SK-N-SH (cell line): Measurements from ENCODE around the gene GBP7. TPM values are rescaled to one million over a fixed set of nuclear protein-coding genes. Genes with fewer than 3 reads are reported as not detected.

ENCODE experiments used
- CTCF ChIA-PET: fragments of 300-600, 350-600 bp; formaldehyde crosslinking; extraction: SDS; loops from one replicate; lab custom pipeline; 2021; lab: Yijun Ruan, JAX
- POLR2A ChIA-PET: fragments of 350-600 bp; sonication (Branson Sonifier 250); formaldehyde crosslinking; extraction: SDS; loops from one replicate; lab custom pipeline; 2020; ENCODE audit warnings: antibody characterized with exemption, inconsistent platforms; lab: Yijun Ruan, JAX
- DNase-seq: peaks from one replicate; pipeline ENCODE4 v3.0.0; 2012
- H2AFZ ChIP-seq: fragments of 200-600 bp; sonication (generic); 2 replicates; pipeline ENCODE4 v1.8.1; 2016; ENCODE audit warnings: antibody characterized with exemption, mild to moderate bottlenecking, low read depth
- H3F3A ChIP-seq: fragments of 200-600 bp; sonication (generic); replicated peaks from 2 replicates; pipeline ENCODE3; 2016; ENCODE audit warnings: antibody characterized with exemption, mild to moderate bottlenecking; ENCODE audit not compliant: insufficient read depth
- H3K27ac ChIP-seq, 2 experiments: fragments of 200-500 bp in 1 of 2; fragments of 200-600 bp in 1 of 2; sonication (Bioruptor generic) in 1 of 2; sonication (generic), shearing (Covaris generic) in 1 of 2; 2 replicates each; pipeline versions ENCODE4 v1.5.1 to v1.6.1; 2014 to 2016; ENCODE audit warnings: low read depth in 2 of 2, inconsistent platforms in 1 of 2, low read length in 1 of 2, mild to moderate bottlenecking in 1 of 2, mixed read lengths in 1 of 2
- H3K27me3 ChIP-seq: fragments of 200-600 bp; sonication (generic), shearing (Covaris generic); 2 replicates; pipeline ENCODE4 v1.6.1; 2016; ENCODE audit warnings: mixed run types; ENCODE audit not compliant: insufficient read depth
- H3K36me3 ChIP-seq, 2 experiments: fragments of 200-500 bp in 1 of 2; fragments of 200-600 bp in 1 of 2; sonication (Bioruptor generic) in 1 of 2; sonication (generic) in 1 of 2; replicated peaks in 1 of 2; 2 replicates each; pipeline versions ENCODE3 to v1.5.1; 2014 to 2016; ENCODE audit warnings: low read length in 1 of 2, mild to moderate bottlenecking in 1 of 2; ENCODE audit not compliant: insufficient read depth in 2 of 2, control insufficient read depth in 1 of 2
- H3K4me1 ChIP-seq, 2 experiments: fragments of 200-500 bp in 1 of 2; fragments of 200-600 bp in 1 of 2; sonication (Bioruptor generic) in 1 of 2; sonication (generic), shearing (Covaris generic) in 1 of 2; 2 replicates each; pipeline versions ENCODE4 v1.5.1 to v1.6.1; 2014 to 2016; ENCODE audit warnings: low read depth in 1 of 2, low read length in 1 of 2, mixed run types in 1 of 2; ENCODE audit not compliant: insufficient read depth in 2 of 2, control insufficient read depth in 1 of 2
- H3K4me2 ChIP-seq: fragments of 200-600 bp; sonication (generic), shearing (Covaris generic); 2 replicates; pipeline ENCODE4 v1.6.1; 2017; ENCODE audit warnings: mixed run types
- H3K4me3 ChIP-seq, 2 experiments: fragments of 200-500 bp in 1 of 2; fragments of 200-600 bp in 1 of 2; sonication (Bioruptor generic) in 1 of 2; sonication (generic), shearing (Covaris generic) in 1 of 2; 2 replicates each; pipeline versions ENCODE4 v1.5.1 to v1.8.1; 2014 to 2016; ENCODE audit warnings: low read depth in 2 of 2, inconsistent platforms in 1 of 2, low read length in 1 of 2, mild to moderate bottlenecking in 1 of 2, mixed read lengths in 1 of 2, moderate library complexity in 1 of 2
- H3K79me2 ChIP-seq: fragments of 200-600 bp; sonication (generic); 2 replicates; pipeline ENCODE4 v1.8.1; 2017; ENCODE audit warnings: mild to moderate bottlenecking; ENCODE audit not compliant: insufficient read depth
- H3K9ac ChIP-seq: fragments of 200-600 bp; sonication (generic); 2 replicates; pipeline ENCODE4 v1.6.1; 2017; ENCODE audit warnings: mixed run types
- H3K9me2 ChIP-seq: fragments of 200-600 bp; sonication (generic); 2 replicates; pipeline ENCODE4 v1.6.1; 2017; ENCODE audit warnings: mixed run types
- H3K9me3 ChIP-seq: fragments of 200-600 bp; sonication (generic); 2 replicates; pipeline ENCODE4 v1.6.1; 2017; ENCODE audit warnings: mixed run types, mild to moderate bottlenecking, moderate library complexity
- H4K20me1 ChIP-seq: fragments of 200-600 bp; sonication (generic); 2 replicates; pipeline ENCODE4 v1.6.1; 2017; ENCODE audit warnings: mild to moderate bottlenecking, mixed run types; ENCODE audit not compliant: insufficient read depth
- CHD2 ChIP-seq: fragments of 150-350 bp; IDR thresholded peaks from 2 replicates; pipeline ENCODE4 v1.6.1; 2018; ENCODE audit warnings: low read length; ENCODE audit not compliant: partially characterized antibody
- GABPA ChIP-seq: IDR thresholded peaks from 2 replicates; pipeline ENCODE4 v1.4.0; 2012; ENCODE audit warnings: low read depth, mild to moderate bottlenecking
- JUND ChIP-seq: IDR thresholded peaks from 2 replicates; pipeline ENCODE4 v1.4.0; 2012
- MEF2A ChIP-seq: IDR thresholded peaks from 2 replicates; pipeline ENCODE4 v1.4.0; 2012; ENCODE audit warnings: low read depth, borderline replicate concordance
- NFIC ChIP-seq: IDR thresholded peaks from 2 replicates; pipeline ENCODE4 v1.4.0; 2012; ENCODE audit warnings: borderline replicate concordance
- NRF1 ChIP-seq: IDR thresholded peaks from 2 replicates; pipeline ENCODE4 v1.6.1; 2012; ENCODE audit warnings: low read depth, mild to moderate bottlenecking, low read length
- RAD21 ChIP-seq: IDR thresholded peaks from 2 replicates; pipeline ENCODE4 v1.6.1; 2012; ENCODE audit warnings: mild to moderate bottlenecking, low read length
- RCOR1 ChIP-seq: fragments of 150-350 bp; IDR thresholded peaks from 2 replicates; pipeline ENCODE4 v1.6.1; 2017; ENCODE audit warnings: antibody characterized with exemption, low read length
- RXRA ChIP-seq: IDR thresholded peaks from 2 replicates; pipeline ENCODE4 v1.4.0; 2012; ENCODE audit warnings: low read depth, mild to moderate bottlenecking, borderline replicate concordance
- SIN3A ChIP-seq: IDR thresholded peaks from 2 replicates; pipeline ENCODE4 v1.6.1; 2012; ENCODE audit warnings: low read depth, mild to moderate bottlenecking, low read length, moderate library complexity, borderline replicate concordance
- SMC3 ChIP-seq: IDR thresholded peaks from 2 replicates; pipeline ENCODE4 v1.6.1; 2012; ENCODE audit warnings: low read depth, low read length, improper control_type of control experiment
- TEAD4 ChIP-seq: IDR thresholded peaks from 2 replicates; pipeline ENCODE4 v1.4.0; 2012; ENCODE audit warnings: mild to moderate bottlenecking, borderline replicate concordance; ENCODE audit not compliant: insufficient read depth
- WGBS: methylation state at CpG from one replicate; pipeline ENCODE4 v1.1.6; 2017; ENCODE audit warnings: low lambda C conversion rate; 5-methylcytosine and 5-hydroxymethylcytosine counted together
- polyA plus RNA-seq, 3 experiments: library from polyadenylated mRNA; depleted of rRNA; stranded (reverse); fragments of >200 nt; gene quantifications; 2 replicates each; pipeline ENCODE4 v1.2.3, GENCODE V29; 2012
- TF ChIP-seq, protein P1 (sequence below): fragments of 200-600 bp; sonication (generic); IDR thresholded peaks from 2 replicates; pipeline ENCODE4 v1.6.1; 2017; ENCODE audit warnings: antibody characterized with exemption, mild to moderate bottlenecking, moderate library complexity
- TF ChIP-seq, protein P2 (sequence below): fragments of 150-350 bp; IDR thresholded peaks from 2 replicates; pipeline ENCODE4 v1.6.1; 2016; ENCODE audit warnings: mild to moderate bottlenecking, low read depth, low read length

Gene GBP7
- polyA plus RNA-seq, 1 of the 3 experiments (the other 2 are of a cell fraction) = not detected

GRCh38 chr1:89087241-89087640 is 88.6 kb downstream of the GBP7 start:
- Histone ChIP-seq H3K4me1 (peaks cover 0 to 4% of the 10 kb centered on the region in 2 experiments; a peak in 1 of 4 replicates), H3K9me2 (no peaks in the 10 kb centered on the region), H3K36me3 (no peaks in the 10 kb centered on the region), H3K4me2 (no peak overlapping the region), H3F3A (no peaks in the 10 kb centered on the region), H4K20me1 (no peaks in the 10 kb centered on the region), H2AFZ (no peak overlapping the region), H3K79me2 (no peaks in the 10 kb centered on the region), H3K27ac (peak overlapping the region in 1 of 2 experiments; percentile 34; a peak in 1 of 4 replicates), H3K9me3 (no peaks in the 10 kb centered on the region), H3K4me3 (no peak overlapping the region), H3K27me3 (no peaks in the 10 kb centered on the region), H3K9ac (no peak overlapping the region)
- 71% methylated on average over 8 of the region's 8 CpGs for WGBS
- DNase-seq = no peak
- ChIA-PET POLR2A (no interaction called here), CTCF (interaction anchor here (0.9 to 1.3 kb wide), 2 partner anchors 271 to 274 kb away, joined by 3 read pairs; no protein-coding TSS in a partner anchor)
- no peak for TF ChIP-seq TEAD4
- TF ChIP-seq NRF1 = no peak
- TF ChIP-seq RCOR1 = no peak
- no peak for TF ChIP-seq JUND
- no peak for TF ChIP-seq NFIC
- TF ChIP-seq CHD2 = no peak
- no peak for TF ChIP-seq MEF2A

- DNase-seq = peak; percentile 62
- no peaks in the 10 kb centered on the region for H3K27me3 ChIP-seq
- no peaks in the 10 kb centered on the region for H3K36me3 ChIP-seq
- H2AFZ ChIP-seq = no peak overlapping the region
- H4K20me1 ChIP-seq = no peaks in the 10 kb centered on the region
- no peak overlapping the region for H3K9ac ChIP-seq
- CTCF ChIA-PET = interaction anchor here (0.5 to 3.1 kb wide), 47 partner anchors 10 to 516 kb away, joined by 3 to 63 read pairs (median 4); partner anchors contain the start of genes GBP1, GBP3, GBP6 and GBP7
- TF ChIP-seq SMC3 (peak; percentile 92), GABPA (no peak), CHD2 (peak; percentile 14), RAD21 (peak; percentile 92), SIN3A (no peak), RXRA (no peak)
- TF ChIP-seq, protein P1, sequence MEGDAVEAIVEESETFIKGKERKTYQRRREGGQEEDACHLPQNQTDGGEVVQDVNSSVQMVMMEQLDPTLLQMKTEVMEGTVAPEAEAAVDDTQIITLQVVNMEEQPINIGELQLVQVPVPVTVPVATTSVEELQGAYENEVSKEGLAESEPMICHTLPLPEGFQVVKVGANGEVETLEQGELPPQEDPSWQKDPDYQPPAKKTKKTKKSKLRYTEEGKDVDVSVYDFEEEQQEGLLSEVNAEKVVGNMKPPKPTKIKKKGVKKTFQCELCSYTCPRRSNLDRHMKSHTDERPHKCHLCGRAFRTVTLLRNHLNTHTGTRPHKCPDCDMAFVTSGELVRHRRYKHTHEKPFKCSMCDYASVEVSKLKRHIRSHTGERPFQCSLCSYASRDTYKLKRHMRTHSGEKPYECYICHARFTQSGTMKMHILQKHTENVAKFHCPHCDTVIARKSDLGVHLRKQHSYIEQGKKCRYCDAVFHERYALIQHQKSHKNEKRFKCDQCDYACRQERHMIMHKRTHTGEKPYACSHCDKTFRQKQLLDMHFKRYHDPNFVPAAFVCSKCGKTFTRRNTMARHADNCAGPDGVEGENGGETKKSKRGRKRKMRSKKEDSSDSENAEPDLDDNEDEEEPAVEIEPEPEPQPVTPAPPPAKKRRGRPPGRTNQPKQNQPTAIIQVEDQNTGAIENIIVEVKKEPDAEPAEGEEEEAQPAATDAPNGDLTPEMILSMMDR = peak; percentile 83
- TF ChIP-seq, protein P2, sequence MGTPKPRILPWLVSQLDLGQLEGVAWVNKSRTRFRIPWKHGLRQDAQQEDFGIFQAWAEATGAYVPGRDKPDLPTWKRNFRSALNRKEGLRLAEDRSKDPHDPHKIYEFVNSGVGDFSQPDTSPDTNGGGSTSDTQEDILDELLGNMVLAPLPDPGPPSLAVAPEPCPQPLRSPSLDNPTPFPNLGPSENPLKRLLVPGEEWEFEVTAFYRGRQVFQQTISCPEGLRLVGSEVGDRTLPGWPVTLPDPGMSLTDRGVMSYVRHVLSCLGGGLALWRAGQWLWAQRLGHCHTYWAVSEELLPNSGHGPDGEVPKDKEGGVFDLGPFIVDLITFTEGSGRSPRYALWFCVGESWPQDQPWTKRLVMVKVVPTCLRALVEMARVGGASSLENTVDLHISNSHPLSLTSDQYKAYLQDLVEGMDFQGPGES = no peak
- POLR2A ChIA-PET = no interaction called here
- no peaks in the 10 kb centered on the region for H3K9me3 ChIP-seq
- H3K4me2 ChIP-seq = no peak overlapping the region
- H3F3A ChIP-seq = no peaks in the 10 kb centered on the region
- no peaks in the 10 kb centered on the region for H3K9me2 ChIP-seq
- peaks cover 0 to 4% of the 10 kb centered on the region in 2 experiments; a peak in 1 of 4 replicates for H3K4me1 ChIP-seq
- no peaks in the 10 kb centered on the region for H3K79me2 ChIP-seq
- H3K4me3 ChIP-seq = no peak overlapping the region
- H3K27ac ChIP-seq = no peak overlapping the region
Measured at GRCh38 chr1:89085781-89086180, 90.0 kb downstream of the GBP7 start.

Other genes starting within 250 kb of the GBP7 start
- 20.8 and 24.4 TPM in 2 replicates for gene KYAT3, start 183.4 kb downstream of the GBP7 start, polyA plus RNA-seq (2012; rRNA removed)
- 3.3 and 3.6 TPM in 2 replicates for gene RBMXL1, start 183.4 kb downstream of the GBP7 start, polyA plus RNA-seq (2012; rRNA removed)
- 8.5 and 13.7 TPM in 2 replicates for gene GBP3, start 153.1 kb downstream of the GBP7 start, polyA plus RNA-seq (2012; rRNA removed)
- 6.9 and 7.4 TPM in 2 replicates for gene GBP1, start 110.8 kb downstream of the GBP7 start, polyA plus RNA-seq (2012; rRNA removed)
- gene GBP2, start 49.9 kb downstream of the GBP7 start, polyA plus RNA-seq (2012; rRNA removed) = 8.7 and 10.2 TPM in 2 replicates
- 0.02 TPM in 1 of 2 replicates, not detected in the other for gene GBP4, start 22.9 kb upstream of the GBP7 start, polyA plus RNA-seq (2012; rRNA removed)
- 0.08 TPM in 2 replicates for gene GBP5, start 96.9 kb upstream of the GBP7 start, polyA plus RNA-seq (2012; rRNA removed)
- gene GBP6, start 188.1 kb upstream of the GBP7 start, polyA plus RNA-seq (2012; rRNA removed) = not detected in 2 replicates